Uterus (tissue), 4 donors: ENCODE data around the gene LIN52. TPM values are rescaled to one million over a fixed set of nuclear protein-coding genes. Genes with fewer than 3 reads are reported as not detected.

Experiments
- DNase-seq, 2 donors: peaks; one replicate each; pipeline ENCODE4 v3.0.0-alpha.2; 2019 to 2020
- H3K27ac ChIP-seq, 2 donors: fragments of 200-600 bp; sonication (generic); 1 replicate in 1 of 2; 2 replicates in 1 of 2; pipeline ENCODE4 v1.5.1; 2016 to 2018
- H3K27me3 ChIP-seq, 2 donors: fragments of 200-600 bp; sonication (generic); one replicate each; pipeline ENCODE4 v1.5.1; 2018 to 2019; ENCODE audit warnings: control low read depth in 1 of 2
- H3K36me3 ChIP-seq, 2 donors: fragments of 200-600 bp; sonication (generic); one replicate each; pipeline ENCODE4 v1.5.1; 2019; ENCODE audit warnings: control low read depth in 1 of 2
- H3K4me1 ChIP-seq, 2 donors: fragments of 200-600 bp; sonication (generic); one replicate each; pipeline ENCODE4 v1.5.1; 2018 to 2019; ENCODE audit warnings: control low read depth in 1 of 2
- H3K4me3 ChIP-seq, 2 donors: fragments of 200-600 bp; sonication (generic); 1 replicate in 1 of 2; 2 replicates in 1 of 2; pipeline ENCODE4 v1.5.1; 2018 to 2019; ENCODE audit warnings: mild to moderate bottlenecking in 1 of 2
- H3K9me3 ChIP-seq, 2 donors: fragments of 200-600 bp; sonication (generic); one replicate each; pipeline ENCODE4 v1.5.1; 2019; ENCODE audit warnings: control low read depth in 1 of 2
- POLR2A ChIP-seq, 2 donors: fragments of 450-650 bp; IDR thresholded peaks; one replicate each; pipeline ENCODE4 v1.6.1; 2016; ENCODE audit warnings: antibody characterized with exemption in 2 of 2, mild to moderate bottlenecking in 1 of 2, moderate library complexity in 1 of 2
- intact Hi-C: fragments of 100-400 bp; cut with DNase I; formaldehyde crosslinking; loops from one replicate; pipeline ENCODE4 v1.15.1; 2023; ENCODE audit warnings: low total_unique reads
- total RNA-seq, 4 donors: library from RNA; depleted of rRNA in 3 of 4; stranded (reverse); fragments of >200 nt in 3 of 4; gene quantifications; one replicate each; pipeline versions ENCODE4 v1.1.0 to v1.2.4, GENCODE V29; 2014 to 2023
- TF ChIP-seq, protein P1 (sequence below), 4 experiments: fragments of 200-600 bp in 2 of 4; fragments of 450-650 bp in 2 of 4; sonication (generic) in 2 of 4; IDR thresholded peaks; one replicate each; pipeline ENCODE4 v1.5.1; 2016 to 2019; ENCODE audit warnings: antibody characterized with exemption in 4 of 4, mild to moderate bottlenecking in 2 of 4, moderate library complexity in 1 of 4
- donor health status: DM: yes; HTN: yes; CAD: no.

Gene LIN52
- total RNA-seq, 4 donors from 2014 or later, result 4.4 to 12.7 (median 11.7) TPM

DNA sequence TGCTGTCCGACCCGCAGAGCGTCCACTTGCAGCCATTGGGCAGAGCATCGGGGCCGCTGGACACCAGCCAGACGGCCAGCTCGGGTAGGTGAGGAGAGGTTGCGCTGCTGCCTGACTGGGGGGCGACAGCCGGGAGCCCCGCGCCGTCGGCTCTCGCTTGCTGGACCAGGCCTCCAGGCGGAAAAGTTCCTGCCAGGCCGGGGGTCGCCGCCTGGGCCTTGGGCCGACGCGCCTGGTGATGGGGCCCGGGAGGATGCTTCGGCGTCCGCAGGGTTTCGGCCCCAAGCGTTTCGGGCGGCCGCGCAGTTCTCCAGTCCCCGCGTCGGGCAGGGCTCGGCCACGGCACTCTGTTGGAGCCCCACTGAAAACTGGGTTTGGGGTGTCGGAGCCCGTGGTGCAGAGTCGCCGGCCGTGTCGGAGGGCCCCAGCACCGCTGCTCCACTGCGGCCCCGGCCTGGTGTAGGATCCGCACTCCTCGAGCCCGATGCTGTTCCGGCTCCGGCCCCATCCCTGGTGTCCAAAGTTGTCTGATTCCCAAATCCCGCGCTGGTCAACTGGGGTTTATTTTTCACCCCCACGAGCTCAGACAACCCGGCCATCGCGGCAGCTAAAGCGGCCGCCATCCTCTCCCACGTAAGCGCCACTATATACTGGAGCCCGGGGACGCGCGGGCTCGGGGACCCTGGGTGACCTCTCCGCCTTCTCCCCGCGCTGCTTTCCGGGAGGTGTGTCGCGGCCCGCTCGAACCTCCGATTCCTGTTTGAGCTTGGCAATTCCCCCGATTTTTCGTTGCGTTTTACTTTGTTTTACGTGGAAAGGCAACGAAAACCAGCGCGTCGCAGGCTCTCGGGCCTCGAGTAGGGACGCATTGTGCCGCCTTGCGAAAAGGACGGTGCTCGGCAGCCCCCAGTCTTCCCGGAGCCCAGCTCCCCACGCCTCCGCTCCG is 155.4 kb downstream of the LIN52 start:
- Histone ChIP-seq H3K27ac (no peak overlapping the region), H3K27me3 (peaks cover 21 to 53% of the 10 kb centered on the region in 2 donors), H3K4me1 (peaks cover 0 to 19% of the 10 kb centered on the region in 2 donors), H3K4me3 (no peak overlapping the region), H3K36me3 (no peaks in the 10 kb centered on the region), H3K9me3 (no peaks in the 10 kb centered on the region)
- intact Hi-C loops, result no loop called here
- TF ChIP-seq, protein P1, sequence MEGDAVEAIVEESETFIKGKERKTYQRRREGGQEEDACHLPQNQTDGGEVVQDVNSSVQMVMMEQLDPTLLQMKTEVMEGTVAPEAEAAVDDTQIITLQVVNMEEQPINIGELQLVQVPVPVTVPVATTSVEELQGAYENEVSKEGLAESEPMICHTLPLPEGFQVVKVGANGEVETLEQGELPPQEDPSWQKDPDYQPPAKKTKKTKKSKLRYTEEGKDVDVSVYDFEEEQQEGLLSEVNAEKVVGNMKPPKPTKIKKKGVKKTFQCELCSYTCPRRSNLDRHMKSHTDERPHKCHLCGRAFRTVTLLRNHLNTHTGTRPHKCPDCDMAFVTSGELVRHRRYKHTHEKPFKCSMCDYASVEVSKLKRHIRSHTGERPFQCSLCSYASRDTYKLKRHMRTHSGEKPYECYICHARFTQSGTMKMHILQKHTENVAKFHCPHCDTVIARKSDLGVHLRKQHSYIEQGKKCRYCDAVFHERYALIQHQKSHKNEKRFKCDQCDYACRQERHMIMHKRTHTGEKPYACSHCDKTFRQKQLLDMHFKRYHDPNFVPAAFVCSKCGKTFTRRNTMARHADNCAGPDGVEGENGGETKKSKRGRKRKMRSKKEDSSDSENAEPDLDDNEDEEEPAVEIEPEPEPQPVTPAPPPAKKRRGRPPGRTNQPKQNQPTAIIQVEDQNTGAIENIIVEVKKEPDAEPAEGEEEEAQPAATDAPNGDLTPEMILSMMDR (IDR thresholded peaks at IDR 0.05), result no peak
- no peak for TF ChIP-seq POLR2A (IDR thresholded peaks at IDR 0.05)
- DNase-seq, result no peak

DNA sequence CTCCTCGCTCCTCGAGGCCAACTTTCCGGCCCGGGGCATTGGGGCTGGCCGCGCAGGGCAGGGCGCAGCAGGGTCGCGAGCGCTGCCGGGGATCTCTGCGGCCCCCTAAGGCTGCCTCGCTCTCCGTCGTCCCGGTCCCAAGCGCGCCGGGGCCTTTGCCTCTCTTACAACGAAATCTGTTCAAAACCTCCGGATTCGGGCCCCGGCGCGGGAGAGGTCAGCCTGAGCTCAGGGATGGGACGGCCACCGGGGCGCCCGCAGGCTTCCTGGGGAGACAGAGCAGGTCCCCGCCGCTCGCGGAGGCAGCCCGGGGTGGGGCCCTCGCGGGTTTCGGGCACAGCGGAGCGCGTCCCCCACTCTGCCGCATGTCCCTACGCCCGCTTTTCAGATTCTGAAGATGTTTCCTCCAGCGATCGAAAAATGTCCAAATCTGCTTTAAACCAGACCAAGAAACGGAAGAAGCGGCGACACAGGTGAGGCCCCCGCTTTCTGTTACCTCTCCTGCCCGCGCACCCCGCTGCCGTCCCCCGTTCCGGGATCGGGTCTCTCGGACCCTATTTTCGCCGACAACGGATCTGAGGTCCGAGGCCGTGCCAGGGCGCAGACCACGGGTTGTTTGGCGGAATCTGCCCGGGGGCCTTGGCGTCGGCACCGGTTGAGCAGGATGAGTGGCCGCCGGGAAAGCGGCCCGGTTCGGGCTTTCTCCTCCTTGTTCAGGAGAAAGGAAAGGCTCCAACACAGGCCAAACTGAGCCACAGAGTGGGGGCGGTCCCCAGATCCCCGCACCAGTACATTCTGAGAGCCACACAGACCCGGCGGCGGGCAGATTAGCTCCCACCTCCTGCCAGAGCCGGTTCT is 156.3 kb downstream of the LIN52 start:
- intact Hi-C loops, result no loop called here
- Histone ChIP-seq H3K36me3 (no peaks in the 10 kb centered on the region), H3K27ac (no peak overlapping the region), H3K4me3 (no peak overlapping the region), H3K27me3 (peaks cover 21 to 55% of the 10 kb centered on the region in 2 donors), H3K4me1 (peaks cover 0 to 19% of the 10 kb centered on the region in 2 donors), H3K9me3 (no peaks in the 10 kb centered on the region)
- no peak for DNase-seq
- TF ChIP-seq POLR2A (IDR thresholded peaks at IDR 0.05), result no peak
- TF ChIP-seq, protein P1 (IDR thresholded peaks at IDR 0.05), result no peak

GRCh38 chr14:74241652-74242017 is 156.9 kb downstream of the LIN52 start:
- TF ChIP-seq, protein P1 (IDR thresholded peaks at IDR 0.05), result no peak
- no peak for TF ChIP-seq POLR2A (IDR thresholded peaks at IDR 0.05)
- Histone ChIP-seq H3K36me3 (no peaks in the 10 kb centered on the region), H3K27ac (no peak overlapping the region), H3K4me3 (no peak overlapping the region), H3K27me3 (peaks cover 21 to 55% of the 10 kb centered on the region in 2 donors), H3K9me3 (no peaks in the 10 kb centered on the region), H3K4me1 (peaks cover 0 to 19% of the 10 kb centered on the region in 2 donors)
- no peak for DNase-seq
- intact Hi-C loops, result no loop called here

DNA sequence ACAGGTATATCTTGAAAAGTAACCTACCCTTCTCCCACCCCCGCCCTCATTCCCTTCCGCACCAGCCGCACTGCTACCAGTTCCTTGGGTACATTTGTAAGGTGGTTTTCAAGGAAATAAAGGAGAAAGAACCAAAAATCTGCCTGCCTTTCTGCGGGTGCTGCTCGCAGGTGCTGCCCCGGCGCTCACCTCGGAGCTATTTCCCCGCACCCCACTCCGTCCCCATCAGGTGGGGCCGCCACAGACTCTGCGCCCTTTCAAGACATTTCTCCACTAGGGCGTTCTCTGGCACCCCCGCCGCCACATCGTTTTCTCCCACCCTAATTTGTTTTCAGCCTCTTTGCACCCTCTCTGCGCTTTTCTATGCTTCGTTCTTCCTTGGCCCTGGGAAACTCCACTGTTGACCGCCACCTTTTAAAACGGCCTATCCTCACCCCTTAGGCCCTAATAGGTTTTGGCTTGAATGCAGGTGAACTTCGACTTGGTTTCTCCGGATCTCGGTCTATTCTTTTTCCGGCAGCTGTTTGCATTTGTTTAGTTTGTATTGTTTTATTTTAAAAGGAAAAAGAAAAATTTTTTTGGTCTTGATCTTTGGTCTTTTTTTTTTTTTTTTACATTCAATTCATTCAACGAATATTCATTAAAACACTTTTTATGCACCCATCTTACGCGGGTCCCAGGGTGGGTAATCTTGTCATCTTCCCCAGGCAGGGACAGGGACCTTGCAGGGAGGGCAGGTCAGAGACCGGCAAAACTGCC is 157.4 kb downstream of the LIN52 start:
- no peak for DNase-seq
- no peaks in the 10 kb centered on the region for H3K36me3 ChIP-seq
- H3K27me3 ChIP-seq, result peaks cover 21 to 55% of the 10 kb centered on the region in 2 donors
- H3K27ac ChIP-seq, result no peak overlapping the region
- TF ChIP-seq, protein P1 (IDR thresholded peaks at IDR 0.05), result no peak
- no peak for TF ChIP-seq POLR2A (IDR thresholded peaks at IDR 0.05)
- intact Hi-C loops, result no loop called here
- no peaks in the 10 kb centered on the region for H3K9me3 ChIP-seq
- peaks cover 0 to 19% of the 10 kb centered on the region in 2 donors for H3K4me1 ChIP-seq
- H3K4me3 ChIP-seq, result no peak overlapping the region
